ENCODE data around the gene SPTBN2. TPM values are rescaled to one million over a fixed set of nuclear protein-coding genes. Genes with fewer than 3 reads are reported as not detected.

Gene SPTBN2
- total RNA-seq, 1 experiment from 2014 or later: 7.3 TPM

DNA sequence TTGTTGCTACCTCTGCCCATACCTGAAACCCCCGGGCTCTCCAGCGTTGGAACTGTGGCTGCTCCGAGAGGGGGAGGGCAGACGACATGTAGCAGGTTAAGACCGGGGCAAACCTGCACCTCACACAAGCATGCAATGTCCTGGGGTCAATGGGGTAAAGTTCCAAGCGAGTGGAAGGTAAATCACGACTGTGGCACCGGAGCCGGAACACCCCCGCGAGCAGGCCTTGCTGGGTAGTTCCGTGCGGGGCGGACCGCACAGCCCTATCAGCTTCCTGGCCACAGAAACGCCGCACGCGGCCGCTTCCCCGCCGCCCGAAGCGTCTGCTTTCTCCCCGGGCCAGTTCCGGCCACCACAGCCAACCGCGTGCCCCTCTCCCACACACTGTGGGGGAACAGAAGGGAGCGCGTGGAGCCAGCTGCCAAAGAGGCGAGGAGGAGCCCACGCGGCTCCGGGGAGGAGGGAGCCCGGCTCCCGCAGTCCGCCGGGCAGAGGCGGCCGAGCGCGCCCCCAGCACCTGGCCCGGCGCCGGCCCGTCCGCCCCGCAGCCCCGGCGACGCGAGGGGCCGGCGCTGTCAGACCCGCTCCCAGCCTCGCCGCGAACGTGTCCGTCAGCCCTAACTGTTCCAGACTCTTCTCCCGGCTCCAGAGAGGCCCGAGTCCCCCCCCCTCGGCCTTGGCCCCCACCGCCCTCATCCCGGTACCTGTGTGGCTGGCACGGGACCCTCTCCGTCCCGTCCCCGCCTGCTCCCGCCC, 1.6 kb downstream of the SPTBN2 start:
- Histone ChIP-seq H3K4me1 (ENCODE audit: control insufficient read depth, insufficient read depth, low read length) (peaks cover 6% of the 10 kb centered on the region; the same call in 1 of the 2 replicates), H3K4me3 (ENCODE audit: low read depth in 2 of 2, low read length in 2 of 2) (peak overlapping the region; percentile 44 to 53), H3K36me3 (ENCODE audit: control insufficient read depth, insufficient read depth, low read length) (no peaks in the 10 kb centered on the region), H3K27ac (ENCODE audit: low read length) (peak overlapping the region; percentile 39), H3K27me3 (ENCODE audit: control insufficient read depth, insufficient read depth, low read length) (peaks cover 31% of the 10 kb centered on the region), H3K9me3 (ENCODE audit: control insufficient read depth, insufficient read depth, low read depth, low read length) (no peaks in the 10 kb centered on the region)
- intact Hi-C loops (cut with micrococcal nuclease; ENCODE audit: unreplicated experiment): no loop called here
- POLR2A ChIA-PET: interaction anchor here (0.5 to 0.6 kb wide), 2 partner anchors 8 to 89 kb away, joined by 3 read pairs; partner anchors contain the start of gene RBM4
- DNase-seq (ENCODE audit: low read depth, low spot score) (no peak), ATAC-seq (peak; percentile 73)
- TF ChIP-seq SIN3A (IDR thresholded peaks at IDR 0.05; ENCODE audit: borderline replicate concordance, insufficient read depth, low read depth, low read length): no peak
- no peak for TF ChIP-seq POLR2AphosphoS5 (IDR thresholded peaks at IDR 0.05; ENCODE audit: low read depth, low read length)
- TF ChIP-seq, protein P1, sequence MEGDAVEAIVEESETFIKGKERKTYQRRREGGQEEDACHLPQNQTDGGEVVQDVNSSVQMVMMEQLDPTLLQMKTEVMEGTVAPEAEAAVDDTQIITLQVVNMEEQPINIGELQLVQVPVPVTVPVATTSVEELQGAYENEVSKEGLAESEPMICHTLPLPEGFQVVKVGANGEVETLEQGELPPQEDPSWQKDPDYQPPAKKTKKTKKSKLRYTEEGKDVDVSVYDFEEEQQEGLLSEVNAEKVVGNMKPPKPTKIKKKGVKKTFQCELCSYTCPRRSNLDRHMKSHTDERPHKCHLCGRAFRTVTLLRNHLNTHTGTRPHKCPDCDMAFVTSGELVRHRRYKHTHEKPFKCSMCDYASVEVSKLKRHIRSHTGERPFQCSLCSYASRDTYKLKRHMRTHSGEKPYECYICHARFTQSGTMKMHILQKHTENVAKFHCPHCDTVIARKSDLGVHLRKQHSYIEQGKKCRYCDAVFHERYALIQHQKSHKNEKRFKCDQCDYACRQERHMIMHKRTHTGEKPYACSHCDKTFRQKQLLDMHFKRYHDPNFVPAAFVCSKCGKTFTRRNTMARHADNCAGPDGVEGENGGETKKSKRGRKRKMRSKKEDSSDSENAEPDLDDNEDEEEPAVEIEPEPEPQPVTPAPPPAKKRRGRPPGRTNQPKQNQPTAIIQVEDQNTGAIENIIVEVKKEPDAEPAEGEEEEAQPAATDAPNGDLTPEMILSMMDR (IDR thresholded peaks at IDR 0.05): no peak
- no peak for TF ChIP-seq TCF7L2 (IDR thresholded peaks at IDR 0.05; ENCODE audit: low read depth, low read length)
- TF ChIP-seq, protein P2, sequence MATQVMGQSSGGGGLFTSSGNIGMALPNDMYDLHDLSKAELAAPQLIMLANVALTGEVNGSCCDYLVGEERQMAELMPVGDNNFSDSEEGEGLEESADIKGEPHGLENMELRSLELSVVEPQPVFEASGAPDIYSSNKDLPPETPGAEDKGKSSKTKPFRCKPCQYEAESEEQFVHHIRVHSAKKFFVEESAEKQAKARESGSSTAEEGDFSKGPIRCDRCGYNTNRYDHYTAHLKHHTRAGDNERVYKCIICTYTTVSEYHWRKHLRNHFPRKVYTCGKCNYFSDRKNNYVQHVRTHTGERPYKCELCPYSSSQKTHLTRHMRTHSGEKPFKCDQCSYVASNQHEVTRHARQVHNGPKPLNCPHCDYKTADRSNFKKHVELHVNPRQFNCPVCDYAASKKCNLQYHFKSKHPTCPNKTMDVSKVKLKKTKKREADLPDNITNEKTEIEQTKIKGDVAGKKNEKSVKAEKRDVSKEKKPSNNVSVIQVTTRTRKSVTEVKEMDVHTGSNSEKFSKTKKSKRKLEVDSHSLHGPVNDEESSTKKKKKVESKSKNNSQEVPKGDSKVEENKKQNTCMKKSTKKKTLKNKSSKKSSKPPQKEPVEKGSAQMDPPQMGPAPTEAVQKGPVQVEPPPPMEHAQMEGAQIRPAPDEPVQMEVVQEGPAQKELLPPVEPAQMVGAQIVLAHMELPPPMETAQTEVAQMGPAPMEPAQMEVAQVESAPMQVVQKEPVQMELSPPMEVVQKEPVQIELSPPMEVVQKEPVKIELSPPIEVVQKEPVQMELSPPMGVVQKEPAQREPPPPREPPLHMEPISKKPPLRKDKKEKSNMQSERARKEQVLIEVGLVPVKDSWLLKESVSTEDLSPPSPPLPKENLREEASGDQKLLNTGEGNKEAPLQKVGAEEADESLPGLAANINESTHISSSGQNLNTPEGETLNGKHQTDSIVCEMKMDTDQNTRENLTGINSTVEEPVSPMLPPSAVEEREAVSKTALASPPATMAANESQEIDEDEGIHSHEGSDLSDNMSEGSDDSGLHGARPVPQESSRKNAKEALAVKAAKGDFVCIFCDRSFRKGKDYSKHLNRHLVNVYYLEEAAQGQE (IDR thresholded peaks at IDR 0.05; ENCODE audit: insufficient read depth in 1 of 2, low read depth in 2 of 2, low read length in 1 of 2): no peak
- CTCF ChIA-PET: no interaction called here
- in situ Hi-C loops (cut with HindIII; ENCODE audit: low pct_unique_long_range_greater_than_20kb, low sequenced_read_pairs): no loop called here
- BruUV-seq (replicated peaks): no TSS peak

DNA sequence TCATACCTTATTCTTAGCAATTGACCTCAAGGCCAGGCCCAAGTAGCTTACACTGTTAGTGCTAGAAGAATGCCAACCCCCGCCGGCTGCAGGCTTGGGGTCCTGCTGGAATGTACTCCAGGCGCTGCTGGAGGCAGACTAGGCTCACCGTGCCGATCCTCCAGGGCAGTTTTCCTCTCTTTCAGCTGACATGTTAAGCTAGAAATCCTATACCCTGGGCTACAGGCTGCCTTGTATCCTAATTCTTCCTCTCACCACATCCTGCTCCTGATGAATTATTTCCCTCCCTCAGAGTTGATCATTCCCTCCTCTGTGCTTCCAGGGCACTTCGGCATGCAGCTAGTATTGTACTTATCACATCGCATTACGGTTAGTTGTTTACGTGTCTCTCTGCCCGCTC, 3.4 kb downstream of the SPTBN2 start:
- TF ChIP-seq TCF7L2 (IDR thresholded peaks at IDR 0.05; ENCODE audit: low read depth, low read length) (no peak), SIN3A (IDR thresholded peaks at IDR 0.05; ENCODE audit: borderline replicate concordance, insufficient read depth, low read depth, low read length) (no peak)
- TF ChIP-seq, protein P2 (IDR thresholded peaks at IDR 0.05; ENCODE audit: insufficient read depth in 1 of 2, low read depth in 2 of 2, low read length in 1 of 2): no peak
- TF ChIP-seq, protein P1 (IDR thresholded peaks at IDR 0.05): no peak
- Histone ChIP-seq H3K4me3 (ENCODE audit: low read depth in 2 of 2, low read length in 2 of 2) (no peak overlapping the region), H3K9me3 (ENCODE audit: control insufficient read depth, insufficient read depth, low read depth, low read length) (no peaks in the 10 kb centered on the region), H3K36me3 (ENCODE audit: control insufficient read depth, insufficient read depth, low read length) (no peaks in the 10 kb centered on the region), H3K4me1 (ENCODE audit: control insufficient read depth, insufficient read depth, low read length) (peaks cover 6% of the 10 kb centered on the region; the same call in 1 of the 2 replicates), H3K27ac (ENCODE audit: low read length) (no peak overlapping the region), H3K27me3 (ENCODE audit: control insufficient read depth, insufficient read depth, low read length) (peaks cover 22% of the 10 kb centered on the region)
- in situ Hi-C loops (cut with HindIII; ENCODE audit: low pct_unique_long_range_greater_than_20kb, low sequenced_read_pairs) (no loop called here), intact Hi-C loops (cut with micrococcal nuclease; ENCODE audit: unreplicated experiment) (no loop called here)
- no peak for ATAC-seq
- CTCF ChIA-PET: interaction anchor here (1.0 kb wide), 1 partner anchor 85 kb away, joined by 3 read pairs; no protein-coding TSS in a partner anchor
- BruUV-seq (replicated peaks): no TSS peak
- POLR2A ChIA-PET: no interaction called here
- no peak for DNase-seq (ENCODE audit: low read depth, low spot score)
